GM12878 (cell line): ENCODE results near the gene FCRL6. TPM values are rescaled to one million over a fixed set of nuclear protein-coding genes. Genes with fewer than 3 reads are reported as not detected.

ENCODE experiments used
- ATAC-seq: fragments of 200-7000 bp; cut with Tn5 transposase; 3 replicates; pipeline ENCODE4 v1.9.1; 2020; ENCODE audit warnings: mild to moderate bottlenecking, moderate library complexity
- BruUV-seq: library from RNA; stranded (reverse); fragments of 400-500 nt; replicated peaks from 2 replicates; lab custom pipeline; 2021; lab: Mats Ljungman, UMichigan
- CTCF ChIA-PET: fragments of 300-600 bp; sonication (Branson Sonifier 250); formaldehyde crosslinking; extraction: SDS; loops from one replicate; lab custom pipeline; 2021; ENCODE audit warnings: inconsistent platforms; lab: Yijun Ruan, JAX
- POLR2A ChIA-PET: fragments of 350-600 bp; formaldehyde crosslinking; extraction: SDS; loops from one replicate; lab custom pipeline; 2021; ENCODE audit warnings: inconsistent platforms; lab: Charles Lee
- RAD21 ChIA-PET: fragments of 300-600 bp; sonication (Branson Sonifier 250); formaldehyde crosslinking; loops from one replicate; lab custom pipeline; 2023; ENCODE audit warnings: antibody characterized with exemption; ENCODE audit not compliant: unreplicated experiment; lab: Charles Lee
- SMC1A ChIA-PET: fragments of 300-600 bp; sonication (Branson Sonifier 250); formaldehyde crosslinking; loops from one replicate; lab custom pipeline; 2023; ENCODE audit not compliant: unreplicated experiment, uncharacterized antibody; lab: Charles Lee
- DNase-seq: peaks from one replicate; pipeline ENCODE4 v3.0.0-alpha.2; 2011; ENCODE audit warnings: low read depth, low spot score
- FAIRE-seq: peaks from 3 replicates; lab custom pipeline; 2011; peaks lifted over from hg19 to GRCh38; lab: Jason Lieb, UNC
- H2AFZ ChIP-seq: 2 replicates; pipeline ENCODE4 v1.6.0; 2011; ENCODE audit warnings: low read depth, low read length, control low read depth; ENCODE audit not compliant: control insufficient read depth
- H3K27ac ChIP-seq: 2 replicates; pipeline ENCODE4 v1.5.1; 2011; ENCODE audit warnings: control low read depth; ENCODE audit not compliant: control insufficient read depth, insufficient read depth
- H3K27me3 ChIP-seq, 2 experiments: replicated peaks in 1 of 2; 2 replicates each; pipeline versions ENCODE4 v1.6.0 to v1.6.1; 2011; ENCODE audit warnings: low read length in 1 of 2; ENCODE audit not compliant: control insufficient read depth in 2 of 2, insufficient read depth in 2 of 2
- H3K36me3 ChIP-seq, 2 experiments: 2 replicates each; pipeline ENCODE4 v1.5.1; 2011; ENCODE audit warnings: low read length in 1 of 2; ENCODE audit not compliant: control insufficient read depth in 2 of 2, insufficient read depth in 2 of 2
- H3K4me1 ChIP-seq: 2 replicates; pipeline ENCODE4 v1.6.1; 2011; ENCODE audit warnings: mild to moderate bottlenecking, low read length, moderate library complexity, mixed read lengths; ENCODE audit not compliant: control insufficient read depth, insufficient read depth
- H3K4me2 ChIP-seq: 2 replicates; pipeline ENCODE4 v1.6.0; 2011; ENCODE audit warnings: control low read depth; ENCODE audit not compliant: control insufficient read depth, insufficient read depth
- H3K4me3 ChIP-seq: fragments of 200-600 bp; sonication (generic); 2 replicates; pipeline ENCODE4 v1.5.1; 2016
- H3K79me2 ChIP-seq: 2 replicates; pipeline ENCODE4 v1.6.0; 2011; ENCODE audit warnings: low read length; ENCODE audit not compliant: control insufficient read depth, insufficient read depth
- H3K9ac ChIP-seq: 2 replicates; pipeline ENCODE4 v1.8.0; 2011; ENCODE audit warnings: low read length, control low read depth, mixed read lengths; ENCODE audit not compliant: control insufficient read depth, insufficient read depth
- H3K9me3 ChIP-seq: replicated peaks from 3 replicates; pipeline ENCODE4 v1.5.1; 2011; ENCODE audit warnings: mild to moderate bottlenecking, low read length; ENCODE audit not compliant: control insufficient read depth, insufficient read depth
- H4K20me1 ChIP-seq: 2 replicates; pipeline ENCODE4 v1.6.0; 2011; ENCODE audit not compliant: control insufficient read depth, insufficient read depth
- KLF5 ChIP-seq: fragments of 450-650 bp; IDR thresholded peaks from 2 replicates; pipeline ENCODE4 v1.6.1; 2014; ENCODE audit warnings: mild to moderate bottlenecking; ENCODE audit not compliant: partially characterized antibody
- MTA2 ChIP-seq: fragments of 450-650 bp; IDR thresholded peaks from 2 replicates; pipeline ENCODE4 v1.6.1; 2016; ENCODE audit warnings: low read depth, mild to moderate bottlenecking, moderate library complexity
- NR2C1 ChIP-seq: fragments of 450-650 bp; IDR thresholded peaks from 2 replicates; pipeline ENCODE4 v1.6.1; 2017; ENCODE audit warnings: antibody characterized with exemption, mild to moderate bottlenecking, moderate library complexity
- ZBTB40 ChIP-seq: fragments of 450-650 bp; IDR thresholded peaks from 2 replicates; pipeline ENCODE4 v1.6.1; 2016; ENCODE audit warnings: mild to moderate bottlenecking, moderate library complexity, borderline replicate concordance
- ZNF274 ChIP-seq: IDR thresholded peaks from one replicate; pipeline ENCODE4 v1.8.0; 2011; ENCODE audit not compliant: insufficient read length, insufficient read depth
- WGBS: methylation state at CpG from one replicate; pipeline ENCODE4 v1.1.6; 2016; ENCODE audit warnings: low lambda C conversion rate; ENCODE audit not compliant: insufficient replicate concordance, insufficient coverage; ENCODE audit errors: missing lambda C conversion rate; 5-methylcytosine and 5-hydroxymethylcytosine counted together
- in situ Hi-C: fragments of 300-500 bp; cut with MboI; formaldehyde crosslinking; loops from 9 replicates; pipeline ENCODE4 v1.14.3; 2018; ENCODE audit warnings: mixed read lengths
- intact Hi-C: fragments of 100-400 bp; cut with micrococcal nuclease; formaldehyde crosslinking; loops from one replicate; pipeline ENCODE4 v1.14.2; 2022; ENCODE audit not compliant: unreplicated experiment
- polyA plus RNA-seq, 11 experiments: library from polyadenylated mRNA; depleted of rRNA in 4 of 11; unstranded in 6 of 11; stranded (reverse) in 5 of 11; fragments of >200 nt; fragmentation: Nextera tagmentation in 4 of 11; fragmentation: Illumina TruSeq in 1 of 11; extraction: Ambion mirVana in 4 of 11; extraction: Trizol in 1 of 11; gene quantifications; 1 replicate in 1 of 11; 2 replicates in 10 of 11; pipeline versions ENCODE4 v1.2.1 to v1.2.3, GENCODE V29; 2011 to 2016; ENCODE audit warnings: inconsistent platforms in 2 of 11, missing spikeins in 2 of 11, low read depth in 1 of 11
- total RNA-seq, 4 experiments: library from RNA; depleted of rRNA in 3 of 4; stranded (reverse); fragments of >200 nt in 3 of 4; fragmentation: Illumina TruSeq in 1 of 4; extraction: Trizol in 1 of 4; gene quantifications; 2 replicates each; pipeline versions ENCODE4 v1.2.1 to v1.2.3, GENCODE V29; 2013 to 2021
- TF ChIP-seq, protein P1 (sequence below), 3 experiments: IDR thresholded peaks in 2 of 3; conservative IDR thresholded peaks in 1 of 3; 2 replicates each; pipeline ENCODE4 v1.5.1; 2011; ENCODE audit warnings: low read depth in 3 of 3, low read length in 3 of 3, mild to moderate bottlenecking in 3 of 3, control low read depth in 2 of 3, moderate library complexity in 2 of 3, inconsistent platforms in 1 of 3, mixed read lengths in 1 of 3; ENCODE audit not compliant: control insufficient read depth in 2 of 3, insufficient read depth in 1 of 3; ENCODE audit errors: extremely low read depth in 1 of 3

The FCRL6 gene
- total and polyA plus RNA-seq, 10 of the 15 experiments (the other 5 are each of a cell fraction or from before 2014, with no cell fraction given): 0.04 to 0.16 (median 0.11) TPM; not detected in 7

DNA sequence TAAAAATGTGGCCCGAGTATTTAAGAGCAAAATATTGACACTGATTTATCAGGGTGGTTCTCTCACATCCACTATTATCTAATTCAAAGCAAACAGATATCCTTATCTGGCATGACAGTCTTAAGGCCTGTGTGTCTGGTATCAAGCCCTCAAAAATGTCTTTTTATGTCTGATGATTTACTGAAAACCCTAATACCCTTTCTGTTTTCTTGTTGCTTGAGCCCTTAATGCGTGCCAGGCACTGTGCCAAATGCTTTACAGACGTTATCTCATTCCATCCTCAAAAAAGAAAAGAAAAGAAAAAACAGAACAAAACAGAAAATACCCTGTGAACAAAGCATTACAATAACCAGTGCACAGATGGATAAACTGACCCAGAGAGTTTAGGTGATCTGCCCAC, 15.7 kb upstream of the FCRL6 start:
- no peaks in the 10 kb centered on the region for H3K27me3 ChIP-seq
- TF ChIP-seq MTA2 (no peak), KLF5 (no peak), ZBTB40 (no peak), ZNF274 (no peak), NR2C1 (no peak)
- TF ChIP-seq, protein P1, sequence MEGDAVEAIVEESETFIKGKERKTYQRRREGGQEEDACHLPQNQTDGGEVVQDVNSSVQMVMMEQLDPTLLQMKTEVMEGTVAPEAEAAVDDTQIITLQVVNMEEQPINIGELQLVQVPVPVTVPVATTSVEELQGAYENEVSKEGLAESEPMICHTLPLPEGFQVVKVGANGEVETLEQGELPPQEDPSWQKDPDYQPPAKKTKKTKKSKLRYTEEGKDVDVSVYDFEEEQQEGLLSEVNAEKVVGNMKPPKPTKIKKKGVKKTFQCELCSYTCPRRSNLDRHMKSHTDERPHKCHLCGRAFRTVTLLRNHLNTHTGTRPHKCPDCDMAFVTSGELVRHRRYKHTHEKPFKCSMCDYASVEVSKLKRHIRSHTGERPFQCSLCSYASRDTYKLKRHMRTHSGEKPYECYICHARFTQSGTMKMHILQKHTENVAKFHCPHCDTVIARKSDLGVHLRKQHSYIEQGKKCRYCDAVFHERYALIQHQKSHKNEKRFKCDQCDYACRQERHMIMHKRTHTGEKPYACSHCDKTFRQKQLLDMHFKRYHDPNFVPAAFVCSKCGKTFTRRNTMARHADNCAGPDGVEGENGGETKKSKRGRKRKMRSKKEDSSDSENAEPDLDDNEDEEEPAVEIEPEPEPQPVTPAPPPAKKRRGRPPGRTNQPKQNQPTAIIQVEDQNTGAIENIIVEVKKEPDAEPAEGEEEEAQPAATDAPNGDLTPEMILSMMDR (IDR thresholded peaks at IDR 0.05 in 2 of 3, conservative IDR thresholded peaks at IDR 0.05 in 1 of 3; ENCODE audit: control insufficient read depth in 2 of 3, extremely low read depth in 1 of 3, insufficient read depth in 1 of 3, low read depth in 3 of 3, low read length in 3 of 3): no peak
- no peak overlapping the region for H3K9ac ChIP-seq
- no peak overlapping the region for H3K27ac ChIP-seq
- ChIA-PET CTCF (interaction anchor here (1.6 kb wide), 1 partner anchor 12 kb away, joined by 11 read pairs; no protein-coding TSS in a partner anchor), SMC1A (interaction anchor here (0.6 kb wide), 1 partner anchor 326 kb away, joined by 3 read pairs; no protein-coding TSS in a partner anchor), RAD21 (no interaction called here), POLR2A (no interaction called here)
- no peak overlapping the region for H3K4me2 ChIP-seq
- H3K4me1 ChIP-seq: no peaks in the 10 kb centered on the region
- in situ Hi-C loops: no loop called here
- ATAC-seq (no peak), FAIRE-seq (no peak), DNase-seq (no peak)
- BruUV-seq: no TSS peak
- H4K20me1 ChIP-seq: no peaks in the 10 kb centered on the region
- no peaks in the 10 kb centered on the region for H3K36me3 ChIP-seq
- no peak overlapping the region for H3K4me3 ChIP-seq
- H2AFZ ChIP-seq: no peak overlapping the region
- no peaks in the 10 kb centered on the region for H3K9me3 ChIP-seq
- H3K79me2 ChIP-seq: no peaks in the 10 kb centered on the region
- 11% methylated on average over 3 of the region's 3 CpGs for WGBS
- intact Hi-C loops: no loop called here
